Erythroblast (primary cell): Measurements from ENCODE around the gene SAV1.

Experiments
- GATA1 ChIP-seq: IDR thresholded peaks from 2 replicates; pipeline ENCODE4 v1.6.1; 2011; ENCODE audit warnings: low read depth, mild to moderate bottlenecking, control low read depth, low read length, moderate library complexity
- POLR2A ChIP-seq: IDR thresholded peaks from 2 replicates; pipeline ENCODE4 v1.6.1; 2011; ENCODE audit warnings: mild to moderate bottlenecking, low read length

- TF ChIP-seq POLR2A (no peak), GATA1 (no peak)
Observed at GRCh38 chr14:50620341-50620740, 47.8 kb downstream of the SAV1 start.
